ENCODE data around the gene SEMA4D.
"Not testable (repeated sequence)": the region's sequence is repeated elsewhere in the genome, so short reads cannot be mapped to it uniquely, and the experiment has no call there.

SEMA4D gene

DNA sequence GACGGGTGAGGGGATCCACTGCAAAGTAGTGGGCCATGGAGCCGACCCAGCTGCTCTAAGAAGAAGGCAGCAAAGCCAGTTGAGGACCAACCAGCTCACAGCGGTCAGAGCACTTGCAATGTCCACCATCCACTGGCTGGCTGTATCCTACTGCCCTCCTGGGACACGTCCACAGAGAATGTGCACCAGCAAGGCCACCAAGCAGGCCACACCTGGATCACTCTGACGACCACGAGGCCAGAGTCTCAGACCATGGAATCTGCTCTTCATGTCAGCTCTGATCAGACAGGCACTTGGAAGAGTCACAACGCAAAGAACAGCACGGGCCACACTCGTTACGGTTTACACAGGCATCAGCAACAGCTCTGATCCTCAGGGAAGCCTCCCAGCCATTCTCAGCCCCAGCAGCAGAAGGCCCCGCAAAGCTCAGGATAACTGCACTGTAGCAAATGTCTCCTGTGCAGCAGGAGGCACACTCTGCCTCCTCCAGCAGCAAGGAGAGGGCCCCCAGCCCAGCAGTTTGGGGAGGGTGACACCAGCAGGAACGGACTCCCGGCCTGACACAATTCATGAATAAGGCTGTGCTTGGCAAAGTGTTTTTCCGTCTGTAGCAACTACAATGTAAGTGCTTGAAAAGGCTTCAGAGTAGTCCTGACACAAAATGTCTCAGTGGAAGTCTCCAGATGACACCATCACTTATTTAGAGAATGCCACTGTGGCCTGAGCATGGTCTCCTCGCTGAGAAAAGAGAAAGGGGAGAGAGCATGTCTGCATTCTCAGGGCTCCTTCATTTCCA lies 15.7 kb downstream of the SEMA4D start:
- Mint-ChIP-seq H3K9me3 (peaks cover 4% of the 10 kb centered on the region), H3K27me3 (ENCODE audit: low read depth, poor library complexity) (no peaks in the 10 kb centered on the region), H3K27ac (peak overlapping the region; percentile 86), H3K4me1 (peaks cover 59% of the 10 kb centered on the region), H3K4me3 (no peak overlapping the region), H3K36me3 (ENCODE audit: low read depth) (peaks cover 34% of the 10 kb centered on the region)
- TF ChIP-seq, protein P1, sequence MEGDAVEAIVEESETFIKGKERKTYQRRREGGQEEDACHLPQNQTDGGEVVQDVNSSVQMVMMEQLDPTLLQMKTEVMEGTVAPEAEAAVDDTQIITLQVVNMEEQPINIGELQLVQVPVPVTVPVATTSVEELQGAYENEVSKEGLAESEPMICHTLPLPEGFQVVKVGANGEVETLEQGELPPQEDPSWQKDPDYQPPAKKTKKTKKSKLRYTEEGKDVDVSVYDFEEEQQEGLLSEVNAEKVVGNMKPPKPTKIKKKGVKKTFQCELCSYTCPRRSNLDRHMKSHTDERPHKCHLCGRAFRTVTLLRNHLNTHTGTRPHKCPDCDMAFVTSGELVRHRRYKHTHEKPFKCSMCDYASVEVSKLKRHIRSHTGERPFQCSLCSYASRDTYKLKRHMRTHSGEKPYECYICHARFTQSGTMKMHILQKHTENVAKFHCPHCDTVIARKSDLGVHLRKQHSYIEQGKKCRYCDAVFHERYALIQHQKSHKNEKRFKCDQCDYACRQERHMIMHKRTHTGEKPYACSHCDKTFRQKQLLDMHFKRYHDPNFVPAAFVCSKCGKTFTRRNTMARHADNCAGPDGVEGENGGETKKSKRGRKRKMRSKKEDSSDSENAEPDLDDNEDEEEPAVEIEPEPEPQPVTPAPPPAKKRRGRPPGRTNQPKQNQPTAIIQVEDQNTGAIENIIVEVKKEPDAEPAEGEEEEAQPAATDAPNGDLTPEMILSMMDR (IDR thresholded peaks at IDR 0.05) = no peak
- DNase-seq = no peak

DNA sequence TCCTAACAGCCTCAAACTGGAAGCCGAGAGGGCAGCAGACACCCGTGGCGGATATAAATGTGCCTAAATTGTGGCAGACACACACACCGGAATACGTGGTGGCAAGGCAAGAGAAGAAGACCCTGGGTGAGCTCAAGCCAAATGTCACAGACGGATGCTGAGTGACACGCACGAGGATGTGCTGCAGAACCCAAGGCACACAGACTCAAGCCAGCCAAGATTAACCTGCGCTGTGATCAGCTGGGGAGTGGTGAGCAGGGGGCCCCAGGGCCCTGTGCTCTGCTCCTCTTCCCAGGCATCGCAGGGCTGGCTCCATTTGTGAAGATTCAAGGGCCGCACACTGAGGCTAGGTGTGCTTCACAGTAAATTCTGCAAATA lies 16.4 kb downstream of the SEMA4D start:
- no peak for DNase-seq
- Mint-ChIP-seq H3K9me3 (peaks cover 4% of the 10 kb centered on the region), H3K4me1 (peaks cover 66% of the 10 kb centered on the region), H3K27me3 (ENCODE audit: low read depth, poor library complexity) (peaks cover 4% of the 10 kb centered on the region), H3K36me3 (ENCODE audit: low read depth) (peaks cover 34% of the 10 kb centered on the region), H3K4me3 (peak overlapping the region; percentile 31), H3K27ac (peak overlapping the region; percentile 24)
- TF ChIP-seq, protein P1 (IDR thresholded peaks at IDR 0.05) = no peak

DNA sequence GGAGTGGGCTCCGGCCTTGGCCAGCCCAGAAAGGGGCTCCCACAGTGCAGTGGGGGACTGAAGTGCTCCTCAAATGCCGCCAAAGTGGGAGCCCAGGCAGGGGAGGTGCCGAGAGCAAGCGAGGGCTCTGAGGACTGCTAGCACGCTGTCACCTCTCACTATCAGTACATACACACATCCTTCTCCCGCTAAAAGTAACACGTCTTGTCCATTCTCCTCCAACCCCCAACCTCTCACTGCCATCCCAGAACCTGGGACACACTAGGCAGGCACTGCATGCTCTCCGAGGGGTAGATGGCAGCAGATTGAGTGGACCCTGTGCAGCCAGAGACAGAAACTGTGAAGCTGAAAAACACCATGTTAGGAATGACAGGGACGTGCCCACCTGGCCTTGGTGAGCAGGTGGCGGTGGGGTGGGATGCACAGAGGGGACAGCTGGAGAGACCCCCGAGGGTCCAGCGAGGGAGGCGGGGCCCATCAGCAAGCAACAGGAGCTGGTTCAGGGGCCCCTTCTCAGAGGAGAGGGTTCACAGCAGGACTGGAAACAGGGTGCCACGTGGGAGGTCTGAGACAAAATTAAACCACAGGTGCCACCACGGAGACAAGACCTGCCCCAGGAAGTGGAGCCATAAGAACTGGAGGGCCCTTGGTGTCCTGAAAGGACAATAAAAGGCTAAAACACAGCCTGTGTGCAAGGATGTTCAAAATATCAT lies 16.9 kb downstream of the SEMA4D start:
- H3K27ac Mint-ChIP-seq = peak overlapping the region; percentile 55
- peaks cover 4% of the 10 kb centered on the region for H3K27me3 Mint-ChIP-seq (ENCODE audit: low read depth, poor library complexity)
- H3K4me1 Mint-ChIP-seq = peaks cover 66% of the 10 kb centered on the region
- TF ChIP-seq, protein P1 (IDR thresholded peaks at IDR 0.05) = no peak
- H3K9me3 Mint-ChIP-seq = peaks cover 4% of the 10 kb centered on the region
- peaks cover 31% of the 10 kb centered on the region for H3K36me3 Mint-ChIP-seq (ENCODE audit: low read depth)
- DNase-seq = no peak
- H3K4me3 Mint-ChIP-seq = no peak overlapping the region

DNA sequence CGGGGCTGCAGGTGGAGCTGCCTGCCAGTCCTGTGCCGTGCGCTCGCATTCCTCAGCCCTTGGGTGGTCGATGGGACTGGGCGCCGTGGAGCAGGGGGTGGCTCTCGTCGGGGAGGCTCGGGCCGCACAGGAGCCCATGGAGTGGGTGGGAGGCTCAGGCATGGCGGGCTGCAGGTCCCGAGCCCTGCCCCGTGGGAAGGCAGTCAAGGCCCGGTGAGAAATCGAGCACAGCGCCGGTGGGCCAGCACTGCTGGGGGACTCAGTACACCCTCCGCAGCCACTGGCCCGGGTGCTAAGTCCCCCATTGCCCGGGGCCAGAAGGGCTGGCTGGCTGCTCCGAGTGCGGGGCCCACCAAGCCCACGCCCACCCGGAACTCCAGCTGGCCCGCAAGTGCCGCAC lies 17.5 kb downstream of the SEMA4D start:
- H3K27ac Mint-ChIP-seq = not testable (repeated sequence)
- peaks cover 28% of the 10 kb centered on the region for H3K36me3 Mint-ChIP-seq (ENCODE audit: low read depth)

DNA sequence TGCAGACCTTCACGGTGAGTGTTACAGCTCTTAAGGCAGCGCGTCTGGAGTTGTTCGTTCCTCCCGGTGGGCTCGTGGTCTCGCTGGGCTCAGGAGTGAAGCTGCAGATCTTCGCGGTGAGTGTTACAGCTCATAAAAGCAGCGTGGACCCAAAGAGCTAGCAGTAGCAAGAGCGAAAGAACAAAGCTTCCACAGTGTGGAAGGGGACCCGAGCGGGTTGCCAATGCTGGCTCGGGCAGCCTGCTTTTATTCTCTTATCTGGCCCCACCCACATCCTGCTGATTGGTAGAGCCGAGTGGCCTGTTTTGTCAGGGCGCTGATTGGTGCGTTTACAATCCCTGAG lies 18.3 kb downstream of the SEMA4D start:
- not testable (repeated sequence) for H3K9me3 Mint-ChIP-seq; DNase-seq; H3K27me3 Mint-ChIP-seq (ENCODE audit: low read depth, poor library complexity); H3K27ac Mint-ChIP-seq; H3K4me3 Mint-ChIP-seq
- H3K36me3 Mint-ChIP-seq (ENCODE audit: low read depth) = peaks cover 26% of the 10 kb centered on the region
- H3K4me1 Mint-ChIP-seq = peaks cover 70% of the 10 kb centered on the region

More for the DNA sequence above, 17.5 kb downstream of the SEMA4D start:
- peaks cover 69% of the 10 kb centered on the region for H3K4me1 Mint-ChIP-seq
- not testable (repeated sequence) for H3K27me3 Mint-ChIP-seq (ENCODE audit: low read depth, poor library complexity); H3K4me3 Mint-ChIP-seq; H3K9me3 Mint-ChIP-seq; DNase-seq

DNA sequence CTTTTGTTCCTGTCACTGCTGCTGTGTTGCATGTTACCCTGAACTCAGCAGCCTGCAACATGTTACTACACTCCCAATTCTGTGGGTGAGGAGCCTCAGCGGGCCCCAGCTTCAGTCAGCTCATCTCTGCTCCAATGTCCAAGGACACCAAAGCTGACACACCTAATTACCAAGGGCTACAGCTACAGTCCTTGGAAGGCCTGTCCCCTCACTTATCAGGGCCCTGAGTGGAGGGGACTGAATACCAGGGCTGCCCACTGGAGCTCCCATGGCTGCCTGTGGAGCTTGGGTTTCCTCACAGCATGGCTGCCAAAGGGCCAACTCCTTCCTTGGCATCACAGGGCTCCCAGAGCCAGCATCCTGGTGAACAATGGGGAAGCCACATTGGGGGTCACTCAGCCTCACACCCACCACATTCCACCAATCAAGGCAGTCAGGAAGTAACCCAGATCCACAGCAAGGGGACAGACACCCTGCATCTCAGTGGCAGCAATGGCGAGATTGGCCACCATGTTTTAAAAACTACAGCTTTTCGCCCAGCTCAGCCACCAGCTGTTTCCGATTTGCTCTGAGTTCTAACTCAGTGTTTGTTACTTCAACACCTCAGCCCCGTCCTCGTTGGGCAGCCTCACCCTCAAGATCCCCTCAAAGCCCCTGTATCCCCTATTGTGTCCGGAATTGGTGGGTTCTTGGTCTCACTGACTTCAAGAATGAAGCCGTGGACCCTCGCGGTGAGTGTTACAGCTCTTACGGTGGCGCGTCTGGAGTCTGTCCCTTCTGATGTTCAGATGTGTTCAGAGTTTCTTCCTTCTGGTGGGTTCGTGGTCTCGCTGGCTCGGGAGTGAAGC lies 18.9 kb downstream of the SEMA4D start:
- peaks cover 70% of the 10 kb centered on the region for H3K4me1 Mint-ChIP-seq
- H3K27ac Mint-ChIP-seq = no peak overlapping the region

More for the DNA sequence above, 18.9 kb downstream of the SEMA4D start:
- TF ChIP-seq, protein P1 (IDR thresholded peaks at IDR 0.05) = no peak
- Mint-ChIP-seq H3K9me3 (peaks cover 4% of the 10 kb centered on the region), H3K36me3 (ENCODE audit: low read depth) (peaks cover 23% of the 10 kb centered on the region), H3K4me3 (no peak overlapping the region), H3K27me3 (ENCODE audit: low read depth, poor library complexity) (peaks cover 4% of the 10 kb centered on the region)
- DNase-seq = no peak

Data from nephron progenitor cell (in vitro differentiated cells).